IMR-90 (cell line): Measurements from ENCODE around the gene TMC1. TPM values are rescaled to one million over a fixed set of nuclear protein-coding genes. Genes with fewer than 3 reads are reported as not detected.

Experiments used
- ATAC-seq: fragments of 200-7000 bp; cut with Tn5 transposase; 2 replicates; pipeline ENCODE4 v1.9.1; 2020; ENCODE audit warnings: low read depth, mild to moderate bottlenecking, moderate library complexity
- BruUV-seq: library from RNA; stranded (reverse); fragments of 400-500 nt; replicated peaks from 2 replicates; lab custom pipeline; 2021; lab: Mats Ljungman, UMichigan
- CTCF ChIA-PET: fragments of 300-600 bp; formaldehyde crosslinking; extraction: SDS; loops from one replicate; lab custom pipeline; 2021; ENCODE audit warnings: antibody characterized with exemption; lab: Yijun Ruan, JAX
- POLR2A ChIA-PET: fragments of 300-600 bp; sonication (Branson Sonifier 250); formaldehyde crosslinking; loops from one replicate; lab custom pipeline; 2022; ENCODE audit warnings: antibody characterized with exemption; ENCODE audit not compliant: unreplicated experiment; lab: Charles Lee
- DNase-seq: peaks from one replicate; pipeline ENCODE4 v3.0.0; 2013
- H2AFZ ChIP-seq: replicated peaks from 2 replicates; pipeline ENCODE3; 2013; ENCODE audit warnings: low read length, mild to moderate bottlenecking; ENCODE audit not compliant: poor library complexity
- H2AK5ac ChIP-seq: 2 replicates; pipeline ENCODE4 v1.6.1; 2013; ENCODE audit warnings: low read depth, low read length, inconsistent platforms
- H2AK9ac ChIP-seq: replicated peaks from 2 replicates; pipeline ENCODE3; 2013; ENCODE audit warnings: mild to moderate bottlenecking, low read depth, low read length, moderate library complexity; ENCODE audit not compliant: poor library complexity
- H2BK120ac ChIP-seq: 2 replicates; pipeline ENCODE4 v1.6.1; 2013; ENCODE audit warnings: low read depth, low read length, inconsistent platforms
- H2BK15ac ChIP-seq: 3 replicates; pipeline ENCODE4 v1.6.1; 2013; ENCODE audit warnings: low read depth, low read length, inconsistent platforms
- H2BK20ac ChIP-seq: 2 replicates; pipeline ENCODE4 v1.6.1; 2013; ENCODE audit warnings: low read depth, mild to moderate bottlenecking, inconsistent platforms, low read length, moderate library complexity
- H2BK5ac ChIP-seq: 2 replicates; pipeline ENCODE4 v1.6.1; 2013; ENCODE audit warnings: mild to moderate bottlenecking, low read depth, low read length, inconsistent platforms; ENCODE audit not compliant: poor library complexity, severe bottlenecking
- H3K14ac ChIP-seq: replicated peaks from 2 replicates; pipeline ENCODE4 v1.6.1; 2013; ENCODE audit warnings: low read depth, low read length, inconsistent platforms
- H3K18ac ChIP-seq: 2 replicates; pipeline ENCODE4 v1.6.1; 2013; ENCODE audit warnings: low read depth, low read length, control low read depth
- H3K23ac ChIP-seq: 2 replicates; pipeline ENCODE4 v1.6.1; 2013; ENCODE audit warnings: low read depth, low read length, inconsistent platforms
- H3K27ac ChIP-seq: 2 replicates; pipeline ENCODE4 v1.5.1; 2013; ENCODE audit warnings: mild to moderate bottlenecking, control low read depth, low read length; ENCODE audit not compliant: insufficient read depth
- H3K27me3 ChIP-seq: 2 replicates; pipeline ENCODE4 v1.6.1; 2013; ENCODE audit warnings: low read length; ENCODE audit not compliant: control insufficient read depth, insufficient read depth
- H3K36me3 ChIP-seq: 2 replicates; pipeline ENCODE4 v1.6.1; 2013; ENCODE audit warnings: low read length, mixed read lengths; ENCODE audit not compliant: control insufficient read depth, insufficient read depth
- H3K4ac ChIP-seq: 2 replicates; pipeline ENCODE4 v1.6.1; 2013; ENCODE audit warnings: low read depth, low read length, inconsistent platforms
- H3K4me1 ChIP-seq: 2 replicates; pipeline ENCODE4 v1.6.1; 2013; ENCODE audit warnings: low read length, mixed read lengths; ENCODE audit not compliant: control insufficient read depth, insufficient read depth
- H3K4me2 ChIP-seq: 2 replicates; pipeline ENCODE4 v1.6.1; 2013; ENCODE audit warnings: low read depth, mild to moderate bottlenecking, control low read depth, low read length, moderate library complexity
- H3K4me3 ChIP-seq: 2 replicates; pipeline ENCODE4 v1.5.1; 2013; ENCODE audit warnings: low read depth, mild to moderate bottlenecking, control low read depth, low read length, moderate library complexity; ENCODE audit not compliant: insufficient read depth
- H3K56ac ChIP-seq: 2 replicates; pipeline ENCODE4 v1.6.1; 2013; ENCODE audit warnings: low read length, inconsistent platforms; ENCODE audit not compliant: insufficient read depth; ENCODE audit errors: extremely low read depth
- H3K79me1 ChIP-seq, 2 experiments: 2 replicates each; pipeline ENCODE4 v1.6.1; 2013; ENCODE audit warnings: low read length in 2 of 2, inconsistent platforms in 1 of 2, low read depth in 1 of 2
- H3K9ac ChIP-seq: 2 replicates; pipeline ENCODE4 v1.6.1; 2013; ENCODE audit warnings: low read depth, low read length, control low read depth
- H3K9me1 ChIP-seq: 2 replicates; pipeline ENCODE4 v1.6.1; 2013; ENCODE audit warnings: low read length, inconsistent platforms; ENCODE audit not compliant: insufficient read depth
- H3K9me3 ChIP-seq: 2 replicates; pipeline ENCODE4 v1.6.1; 2013; ENCODE audit warnings: low read length; ENCODE audit not compliant: control insufficient read depth, insufficient read depth
- H4K20me1 ChIP-seq: 2 replicates; pipeline ENCODE4 v1.6.1; 2013; ENCODE audit warnings: low read length, inconsistent platforms; ENCODE audit not compliant: insufficient read depth
- H4K5ac ChIP-seq: 2 replicates; pipeline ENCODE4 v1.6.1; 2013; ENCODE audit warnings: mild to moderate bottlenecking, low read depth, low read length, control low read depth
- H4K8ac ChIP-seq, 2 experiments: 2 replicates each; pipeline ENCODE4 v1.6.1; 2013; ENCODE audit warnings: low read depth in 2 of 2, low read length in 2 of 2, control low read depth in 1 of 2, inconsistent platforms in 1 of 2
- H4K91ac ChIP-seq: 2 replicates; pipeline ENCODE4 v1.6.1; 2013; ENCODE audit warnings: low read depth, low read length, inconsistent platforms; ENCODE audit not compliant: insufficient read depth
- BHLHE40 ChIP-seq: fragments of 150-350 bp; IDR thresholded peaks from 2 replicates; pipeline ENCODE4 v1.6.1; 2016; ENCODE audit warnings: mild to moderate bottlenecking, low read depth, low read length
- CEBPB ChIP-seq: IDR thresholded peaks from 2 replicates; pipeline ENCODE4 v1.6.1; 2012; ENCODE audit warnings: low read depth, low read length, improper control_type of control experiment
- CTCF ChIP-seq: conservative IDR thresholded peaks from 2 replicates; pipeline ENCODE4 v1.5.1; 2012; ENCODE audit warnings: mild to moderate bottlenecking, low read depth, low read length, improper control_type of control experiment
- FOS ChIP-seq: fragments of 150-350 bp; IDR thresholded peaks from 2 replicates; pipeline ENCODE4 v1.6.1; 2016; ENCODE audit warnings: low read depth, low read length
- MAZ ChIP-seq: IDR thresholded peaks from 2 replicates; pipeline ENCODE4 v1.6.1; 2012; ENCODE audit warnings: low read depth, mild to moderate bottlenecking, low read length, improper control_type of control experiment, moderate library complexity, borderline replicate concordance
- MXI1 ChIP-seq: IDR thresholded peaks from 2 replicates; pipeline ENCODE4 v1.6.1; 2012; ENCODE audit warnings: low read depth, mild to moderate bottlenecking, low read length, moderate library complexity, borderline replicate concordance
- NFE2L2 ChIP-seq: fragments of 150-350 bp; IDR thresholded peaks from 2 replicates; pipeline ENCODE4 v1.6.1; 2016; ENCODE audit warnings: low read depth, mild to moderate bottlenecking, low read length
- POLR2A ChIP-seq: IDR thresholded peaks from 2 replicates; pipeline ENCODE4 v1.6.1; 2012; ENCODE audit warnings: mild to moderate bottlenecking, low read depth, low read length
- RAD21 ChIP-seq: IDR thresholded peaks from 2 replicates; pipeline ENCODE4 v1.6.1; 2012; ENCODE audit warnings: low read length, improper control_type of control experiment
- RCOR1 ChIP-seq: IDR thresholded peaks from 2 replicates; pipeline ENCODE4 v1.6.1; 2012; ENCODE audit warnings: mild to moderate bottlenecking, low read length, improper control_type of control experiment; ENCODE audit not compliant: insufficient replicate concordance
- RFX5 ChIP-seq: IDR thresholded peaks from 2 replicates; pipeline ENCODE4 v1.8.0; 2012; ENCODE audit warnings: low read depth, mild to moderate bottlenecking, low read length, moderate library complexity
- SMC3 ChIP-seq: fragments of 150-350 bp; IDR thresholded peaks from 2 replicates; pipeline ENCODE4 v1.6.1; 2016; ENCODE audit warnings: low read depth, mild to moderate bottlenecking, antibody characterized with exemption, low read length, moderate library complexity
- USF2 ChIP-seq: fragments of 150-350 bp; IDR thresholded peaks from 2 replicates; pipeline ENCODE4 v1.6.1; 2017; ENCODE audit warnings: mild to moderate bottlenecking, antibody characterized with exemption, low read length, low read depth
- WGBS, 2 experiments: methylation state at CpG; one replicate each; pipeline versions ENCODE4 v1.1.5 to v1.1.7; 2013; ENCODE audit warnings: missing lambda C conversion rate in 2 of 2; ENCODE audit not compliant: insufficient read length in 1 of 2; ENCODE audit errors: extremely low coverage in 2 of 2; 5-methylcytosine and 5-hydroxymethylcytosine counted together
- dilution Hi-C: fragments of 300-500 bp; cut with HindIII; formaldehyde crosslinking; loops from one replicate; pipeline ENCODE4 v1.14.3; 2018; ENCODE audit warnings: low sequenced_read_pairs; ENCODE audit not compliant: unreplicated experiment
- in situ Hi-C: fragments of 300-500 bp; cut with MboI; formaldehyde crosslinking; loops from 3 replicates; pipeline ENCODE4 v1.14.3; 2019; ENCODE audit warnings: low sequenced_read_pairs, inconsistent platforms, mixed read lengths
- intact Hi-C: fragments of 100-400 bp; cut with micrococcal nuclease; formaldehyde crosslinking; loops from 2 replicates; pipeline ENCODE4 v1.10.0; 2022
- polyA plus RNA-seq, 3 experiments: library from polyadenylated mRNA; depleted of rRNA; stranded (reverse); fragments of >200 nt; gene quantifications; 2 replicates each; pipeline ENCODE4 v1.2.3, GENCODE V29; 2012; ENCODE audit warnings: low replicate concordance in 1 of 3
- total RNA-seq: library from RNA; depleted of rRNA; stranded (reverse); fragments of >200 nt; gene quantifications from 2 replicates; pipeline ENCODE4 v1.2.3, GENCODE V29; 2012

Gene TMC1
- total and polyA plus RNA-seq, 2 of the 4 experiments (the other 2 are of a cell fraction): not detected

GRCh38 chr9:72789885-72790284, 268.5 kb downstream of the TMC1 start:
- H3K14ac ChIP-seq: no peak overlapping the region
- no peak overlapping the region for H3K56ac ChIP-seq
- no peak overlapping the region for H2BK15ac ChIP-seq
- H2AK9ac ChIP-seq: no peak overlapping the region
- no peak overlapping the region for H4K5ac ChIP-seq
- H3K23ac ChIP-seq: no peak overlapping the region
- ChIA-PET CTCF (no interaction called here), POLR2A (no interaction called here)
- H3K36me3 ChIP-seq: no peaks in the 10 kb centered on the region
- no peak overlapping the region for H3K4ac ChIP-seq
- no peak overlapping the region for H3K4me3 ChIP-seq
- no peak overlapping the region for H3K18ac ChIP-seq
- H3K27me3 ChIP-seq: no peaks in the 10 kb centered on the region
- no peak overlapping the region for H2BK5ac ChIP-seq
- no peak overlapping the region for H2AFZ ChIP-seq
- no peaks in the 10 kb centered on the region for H3K9me3 ChIP-seq
- no peak overlapping the region for H2BK120ac ChIP-seq
- no peak overlapping the region for H3K4me2 ChIP-seq
- in situ Hi-C loops: no loop called here
- no peak overlapping the region for H3K9ac ChIP-seq
- BruUV-seq: no TSS peak
- no peaks in the 10 kb centered on the region for H4K20me1 ChIP-seq
- H4K8ac ChIP-seq: no peak overlapping the region
- H2AK5ac ChIP-seq: no peak overlapping the region
- no peak overlapping the region for H3K27ac ChIP-seq
- intact Hi-C loops: no loop called here
- no peaks in the 10 kb centered on the region for H3K4me1 ChIP-seq
- no peaks in the 10 kb centered on the region for H3K9me1 ChIP-seq
- WGBS, 2 experiments: no CpG with 5 or more reads among the region's 3 CpGs
- no peak overlapping the region for H2BK20ac ChIP-seq
- DNase-seq: no peak
- no peak for TF ChIP-seq RCOR1
- TF ChIP-seq MXI1: no peak
- TF ChIP-seq POLR2A: no peak
- no peak for TF ChIP-seq CEBPB
- no peak for TF ChIP-seq MAZ
- no peak for TF ChIP-seq RFX5
- no peak for TF ChIP-seq NFE2L2
- TF ChIP-seq SMC3: no peak
- TF ChIP-seq USF2: no peak
- no peak for TF ChIP-seq FOS
- no peak for TF ChIP-seq RAD21
- TF ChIP-seq CTCF: no peak
- no peak for TF ChIP-seq BHLHE40
- H4K91ac ChIP-seq: no peak overlapping the region
- ATAC-seq: no peak
- dilution Hi-C loops: no loop called here
- H3K79me1 ChIP-seq: no peaks in the 10 kb centered on the region
